GM19240 (cell line): ENCODE data around the gene OBSCN.

Experiments used
- DNase-seq: peaks from one replicate; pipeline ENCODE4 v3.0.0; 2011; ENCODE audit warnings: low spot score; ENCODE audit not compliant: insufficient read length

Gene OBSCN

DNA sequence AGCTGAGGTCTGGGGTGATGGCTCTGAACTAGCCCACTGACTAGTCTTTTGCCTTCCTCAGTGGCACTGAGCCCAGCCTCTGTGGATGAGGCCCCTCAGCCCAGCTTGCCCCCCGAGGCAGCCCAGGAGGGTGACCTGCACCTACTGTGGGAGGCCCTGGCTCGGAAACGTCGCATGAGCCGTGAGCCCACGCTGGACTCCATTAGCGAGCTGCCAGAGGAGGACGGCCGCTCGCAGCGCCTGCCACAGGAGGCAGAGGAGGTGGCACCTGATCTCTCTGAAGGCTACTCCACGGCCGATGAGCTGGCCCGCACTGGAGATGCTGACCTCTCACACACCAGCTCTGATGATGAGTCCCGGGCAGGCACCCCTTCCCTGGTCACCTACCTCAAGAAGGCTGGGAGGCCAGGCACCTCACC, 111.0 kb downstream of the OBSCN start:
- no peak for DNase-seq

DNA sequence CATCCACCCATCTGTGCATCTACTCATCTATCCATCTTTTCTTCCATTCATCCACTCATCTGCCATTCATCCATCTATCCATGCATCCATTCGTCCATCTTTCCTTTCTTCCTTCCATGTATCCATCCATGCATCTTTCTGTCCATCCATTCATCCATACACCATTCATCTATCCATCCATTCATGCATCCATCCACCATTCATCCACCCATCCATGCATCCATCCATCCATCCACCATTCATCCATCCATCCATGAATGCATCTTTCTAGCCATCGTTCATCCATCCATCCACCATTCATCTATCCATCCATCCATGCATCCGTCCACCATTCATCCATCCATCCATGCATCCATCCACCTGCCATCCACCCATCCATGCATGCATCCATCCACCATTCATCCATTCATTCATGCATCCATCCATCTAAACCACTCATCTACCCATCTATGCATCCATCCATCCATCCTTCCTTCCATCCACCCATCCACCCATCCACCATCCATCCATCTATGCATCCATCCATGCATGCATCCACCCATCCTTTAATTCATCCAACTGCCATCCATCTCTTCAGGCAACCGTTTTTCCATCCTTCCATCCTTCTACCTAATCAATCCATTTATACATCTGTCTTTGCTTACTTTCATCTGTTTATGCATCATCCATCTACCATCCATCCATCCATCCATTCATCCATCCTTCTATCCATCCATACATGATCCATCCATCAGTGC, 111.7 kb downstream of the OBSCN start:
- no peak for DNase-seq

DNA sequence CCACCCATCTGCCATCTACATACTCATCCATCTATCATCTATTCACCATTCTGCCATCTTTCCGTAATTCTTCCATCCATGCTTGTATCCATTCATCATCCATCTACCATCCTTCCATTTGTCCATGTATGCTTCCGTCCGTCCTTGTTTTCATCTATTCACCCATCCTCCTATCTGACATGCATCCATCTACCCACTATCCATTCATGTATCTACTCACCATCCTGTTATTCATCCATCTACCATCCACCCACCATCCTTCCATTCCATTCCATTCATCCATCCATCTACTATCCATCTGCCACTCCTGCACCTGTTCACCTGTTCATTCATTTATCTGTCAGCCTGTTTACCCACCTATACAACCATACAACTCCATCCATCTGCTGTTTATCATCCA, 112.5 kb downstream of the OBSCN start:
- DNase-seq: no peak

DNA sequence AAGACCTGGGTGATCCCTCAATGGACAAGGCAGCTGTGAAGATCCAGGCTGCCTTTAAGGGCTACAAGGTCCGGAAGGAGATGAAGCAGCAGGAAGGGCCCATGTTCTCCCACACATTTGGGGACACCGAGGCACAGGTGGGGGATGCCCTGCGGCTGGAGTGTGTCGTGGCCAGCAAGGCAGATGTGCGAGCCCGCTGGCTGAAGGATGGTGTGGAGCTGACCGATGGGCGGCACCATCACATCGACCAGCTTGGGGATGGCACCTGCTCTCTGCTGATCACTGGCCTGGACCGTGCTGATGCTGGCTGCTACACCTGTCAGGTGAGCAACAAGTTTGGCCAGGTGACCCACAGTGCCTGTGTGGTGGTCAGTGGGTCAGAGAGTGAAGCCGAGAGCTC, 113.6 kb downstream of the OBSCN start:
- no peak for DNase-seq

DNA sequence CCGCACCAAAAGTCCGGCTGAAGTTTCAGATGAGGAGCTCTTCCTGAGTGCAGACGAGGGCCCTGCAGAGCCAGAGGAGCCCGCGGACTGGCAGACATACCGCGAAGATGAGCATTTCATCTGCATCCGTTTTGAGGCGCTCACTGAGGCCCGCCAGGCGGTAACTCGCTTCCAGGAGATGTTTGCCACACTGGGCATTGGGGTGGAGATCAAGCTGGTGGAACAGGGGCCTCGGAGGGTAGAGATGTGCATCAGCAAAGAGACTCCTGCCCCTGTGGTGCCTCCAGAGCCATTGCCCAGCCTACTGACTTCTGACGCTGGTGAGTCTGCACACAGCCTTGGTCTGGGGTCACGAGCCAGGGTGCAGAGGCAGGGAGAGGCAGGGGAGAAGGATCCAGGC, 114.1 kb downstream of the OBSCN start:
- DNase-seq: no peak

DNA sequence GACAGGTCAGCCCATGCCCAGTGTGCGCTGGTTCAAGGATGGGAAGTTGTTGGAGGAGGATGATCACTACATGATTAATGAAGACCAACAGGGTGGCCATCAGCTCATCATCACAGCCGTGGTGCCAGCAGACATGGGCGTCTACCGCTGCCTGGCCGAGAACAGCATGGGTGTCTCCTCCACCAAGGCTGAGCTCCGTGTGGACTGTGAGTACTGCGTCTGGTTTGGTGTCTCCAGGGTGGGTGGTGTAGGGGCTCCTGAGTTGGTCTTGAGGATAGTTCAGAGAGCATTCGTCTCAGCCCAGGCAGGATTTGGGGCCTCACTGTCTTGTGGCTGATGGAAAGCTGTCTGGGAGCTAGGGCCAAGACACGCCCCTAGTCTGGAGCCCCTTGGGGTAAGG, 115.6 kb downstream of the OBSCN start:
- no peak for DNase-seq

DNA sequence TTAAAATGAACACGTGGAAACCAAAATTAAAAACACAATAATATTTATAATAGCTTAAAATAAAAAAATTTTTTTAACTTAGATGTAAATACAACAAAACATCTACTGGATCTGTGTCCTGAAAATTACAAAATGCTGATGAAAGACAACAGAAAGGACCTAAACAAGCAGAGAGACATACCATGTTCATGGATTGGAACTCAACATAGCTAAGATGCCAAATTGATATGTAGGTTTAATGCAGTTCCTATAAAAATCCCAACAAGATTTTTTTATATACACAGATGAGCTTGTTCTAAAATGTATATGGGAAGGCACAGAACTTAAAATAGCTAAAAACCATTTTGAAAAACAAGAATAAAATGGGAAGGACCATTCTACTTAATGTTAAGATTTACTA, 117.4 kb downstream of the OBSCN start:
- no peak for DNase-seq

DNA sequence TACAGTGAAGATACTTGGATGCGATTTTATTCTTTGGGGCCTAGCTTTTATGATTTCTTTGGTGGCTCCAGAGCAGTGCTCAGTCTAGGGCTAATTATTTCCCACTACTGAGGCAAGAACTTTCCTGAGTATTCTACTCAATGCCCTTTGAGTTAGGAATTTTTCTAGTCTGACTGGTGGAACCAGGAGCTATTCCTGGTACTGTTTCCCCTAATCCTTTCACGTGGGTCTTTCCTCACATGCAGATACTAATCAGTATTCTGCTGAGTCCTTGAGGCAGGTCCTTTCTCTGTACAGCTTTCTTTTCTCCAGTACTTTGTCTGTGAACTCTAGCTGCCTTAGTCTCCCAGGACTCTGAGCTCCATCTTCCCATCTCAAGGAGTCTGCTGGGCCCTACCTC, 122.0 kb downstream of the OBSCN start:
- no peak for DNase-seq

DNA sequence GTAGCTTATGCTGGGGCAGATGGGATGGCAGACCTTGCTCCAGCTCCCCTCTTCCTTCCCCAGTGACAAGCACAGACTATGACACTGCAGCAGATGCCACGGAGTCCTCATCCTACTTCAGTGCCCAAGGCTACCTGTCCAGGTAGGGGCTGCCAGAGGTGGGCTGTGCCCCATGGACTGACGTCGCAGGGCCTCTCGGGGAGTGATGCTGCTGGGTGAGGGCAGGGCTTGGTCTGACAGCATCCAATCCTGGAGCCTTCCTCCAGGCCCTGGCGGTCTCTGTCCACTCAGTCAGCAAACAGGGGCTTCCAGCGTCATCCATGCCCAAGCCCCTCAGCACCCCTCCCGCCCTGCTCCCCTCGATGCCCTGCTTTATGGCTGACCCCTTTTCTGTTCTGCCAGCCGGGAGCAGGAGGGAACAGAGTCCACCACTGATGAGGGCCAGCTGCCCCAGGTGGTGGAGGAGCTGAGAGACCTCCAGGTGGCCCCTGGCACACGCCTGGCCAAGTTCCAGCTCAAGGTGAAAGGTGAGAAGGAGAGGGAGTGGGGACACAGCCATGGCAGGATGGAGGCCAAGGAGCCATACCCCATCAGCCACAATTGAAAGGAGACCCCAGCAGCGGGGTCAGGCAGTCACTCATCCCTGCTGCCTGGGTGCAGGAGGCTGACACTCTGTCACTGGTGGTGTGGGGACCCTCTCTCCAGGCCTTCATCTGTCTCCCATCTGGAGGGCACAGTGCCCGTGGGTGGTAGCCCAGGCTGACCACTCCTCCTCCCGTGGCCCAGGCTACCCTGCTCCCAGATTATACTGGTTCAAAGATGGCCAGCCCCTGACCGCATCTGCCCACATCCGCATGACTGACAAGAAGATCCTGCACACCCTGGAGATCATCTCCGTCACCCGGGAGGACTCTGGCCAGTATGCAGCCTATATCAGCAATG, 125.2 kb downstream of the OBSCN start:
- no peak for DNase-seq

DNA sequence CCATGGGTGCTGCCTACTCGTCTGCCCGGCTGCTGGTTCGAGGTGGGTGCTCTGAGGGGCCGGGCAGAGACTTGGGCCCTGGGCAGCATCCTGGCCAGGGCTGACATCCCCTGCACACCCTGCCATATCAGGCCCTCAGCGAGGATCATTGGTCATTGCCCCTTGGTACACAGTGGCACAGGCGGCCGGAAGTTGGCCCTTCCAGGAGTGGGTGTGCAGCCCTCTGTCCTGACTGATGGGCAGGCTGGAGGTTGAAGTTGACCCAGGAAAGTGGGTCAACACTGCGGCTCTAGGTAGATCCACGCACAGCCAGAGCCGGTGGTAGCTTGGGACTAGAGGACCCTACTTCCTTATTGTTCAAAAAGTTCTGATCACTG, 125.9 kb downstream of the OBSCN start:
- DNase-seq: no peak

DNA sequence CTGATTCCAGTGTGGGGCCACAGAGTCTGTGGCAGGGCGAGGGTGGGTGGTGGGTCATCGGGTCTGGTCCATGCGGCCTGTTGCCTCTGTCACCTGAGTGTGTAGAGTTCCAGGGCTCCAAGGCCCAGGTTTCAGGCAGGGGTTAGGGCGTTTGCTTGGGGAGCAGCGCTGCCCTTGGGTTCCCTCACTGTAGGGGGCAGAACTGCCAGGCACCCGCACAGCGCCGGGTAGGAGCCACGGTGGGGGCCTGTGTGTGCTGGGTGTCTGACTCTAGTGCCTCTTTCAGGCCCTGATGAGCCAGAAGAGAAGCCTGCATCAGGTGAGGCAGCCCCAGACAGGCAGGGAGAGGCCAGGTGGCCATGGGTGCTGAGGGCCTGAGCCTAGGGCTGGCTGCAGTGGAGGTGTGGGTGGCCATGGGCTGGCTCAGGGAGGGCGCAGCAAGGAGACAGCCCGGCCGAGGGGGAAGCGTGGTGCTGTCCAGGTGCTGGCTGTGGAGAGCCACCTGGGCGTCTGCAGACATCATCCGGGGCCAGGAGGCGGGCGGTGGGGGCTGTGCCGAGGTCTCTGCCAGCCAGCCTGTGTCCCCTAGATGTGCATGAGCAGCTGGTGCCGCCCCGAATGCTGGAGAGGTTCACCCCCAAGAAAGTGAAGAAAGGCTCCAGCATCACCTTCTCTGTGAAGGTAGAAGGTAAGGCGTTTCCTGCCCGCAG, 126.5 kb downstream of the OBSCN start:
- DNase-seq: no peak

DNA sequence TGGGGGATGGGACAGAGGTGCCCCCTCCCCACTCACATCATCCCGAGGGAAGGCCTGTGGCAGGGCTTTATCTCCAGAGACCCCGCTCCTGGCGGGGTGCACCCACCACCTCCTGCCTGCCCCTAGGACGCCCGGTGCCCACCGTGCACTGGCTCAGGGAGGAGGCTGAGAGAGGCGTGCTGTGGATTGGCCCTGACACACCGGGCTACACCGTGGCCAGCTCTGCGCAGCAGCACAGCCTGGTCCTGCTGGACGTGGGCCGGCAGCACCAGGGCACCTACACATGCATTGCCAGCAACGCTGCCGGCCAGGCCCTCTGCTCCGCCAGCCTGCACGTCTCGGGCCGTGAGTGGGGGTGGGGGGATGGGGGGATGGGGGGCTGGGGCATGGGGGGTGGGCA, 127.1 kb downstream of the OBSCN start:
- DNase-seq: no peak

DNA sequence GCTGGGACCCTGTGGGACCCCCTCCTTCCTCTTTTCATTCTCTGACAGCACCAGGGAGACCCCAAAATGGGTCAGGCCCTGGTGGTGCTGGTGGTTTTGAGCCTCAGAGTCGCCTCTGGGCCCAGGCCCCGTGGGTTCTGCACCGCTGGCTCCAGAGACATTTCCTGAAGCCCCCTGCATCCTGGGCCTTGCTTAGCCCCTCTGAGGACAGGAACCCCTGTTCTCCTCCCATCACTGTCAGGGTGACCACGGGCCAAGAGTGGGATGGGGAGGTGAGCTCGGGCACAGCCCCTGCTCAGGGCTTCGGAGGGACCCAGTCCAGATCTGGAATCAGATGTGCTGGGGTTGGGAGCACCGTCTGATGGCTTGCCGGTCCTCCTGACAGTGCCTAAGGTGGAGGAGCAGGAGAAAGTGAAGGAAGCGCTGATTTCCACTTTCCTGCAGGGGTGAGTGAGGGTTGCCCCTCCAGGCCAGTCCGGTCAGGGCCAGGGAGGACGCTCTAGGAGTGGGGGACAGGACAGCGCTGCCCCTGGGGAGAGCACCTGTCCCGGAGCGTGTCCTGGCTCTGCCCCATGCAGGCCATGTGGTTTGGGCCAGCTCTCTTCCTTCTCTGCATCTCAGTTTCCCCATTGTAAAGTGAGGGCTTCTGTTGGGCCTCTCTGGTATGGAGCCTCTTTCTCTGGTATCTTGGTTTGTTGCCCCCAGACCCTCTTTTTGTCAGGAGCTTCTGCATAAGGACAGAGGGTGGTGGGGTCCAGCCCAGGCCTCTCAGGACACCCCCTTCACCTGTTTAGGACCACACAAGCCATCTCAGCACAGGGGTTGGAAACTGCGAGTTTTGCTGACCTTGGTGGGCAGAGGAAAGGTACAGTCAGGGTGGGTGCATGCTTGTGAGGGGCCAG, 127.8 kb downstream of the OBSCN start:
- DNase-seq: no peak

DNA sequence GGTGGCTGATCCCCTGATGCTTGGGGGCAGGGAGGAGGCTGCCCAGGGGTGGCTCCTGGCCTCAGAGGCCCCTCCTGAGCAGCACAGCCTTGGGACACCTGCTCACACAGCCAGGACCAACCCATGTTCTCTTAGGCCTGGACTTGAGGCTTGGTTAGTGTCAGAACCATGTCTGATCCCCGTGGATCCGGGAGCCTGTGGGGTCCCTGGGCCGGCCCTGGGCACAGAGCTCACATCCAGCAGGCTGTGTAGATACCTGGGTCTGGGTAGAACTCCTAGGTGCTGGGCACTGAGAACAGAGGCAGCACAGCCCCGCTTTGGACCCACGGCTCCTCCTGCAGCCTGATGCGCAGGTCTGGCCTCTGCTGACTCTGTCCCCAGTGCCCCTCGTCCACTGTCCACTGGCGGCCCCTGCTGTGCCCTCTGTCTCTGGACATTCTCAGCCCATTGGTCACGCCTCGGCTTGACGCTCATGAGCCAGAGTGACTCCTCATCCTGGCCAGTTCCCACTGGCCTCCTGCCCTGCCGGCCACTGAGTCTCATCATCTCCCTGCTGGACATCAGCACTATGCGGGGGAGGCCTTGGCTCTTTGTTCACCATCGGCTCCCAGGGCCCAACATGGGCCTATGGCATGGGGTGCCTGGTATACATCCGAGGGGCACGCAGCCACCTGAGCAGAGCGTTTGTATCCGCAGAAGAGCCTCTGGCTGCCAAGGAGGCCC, 128.6 kb downstream of the OBSCN start:
- DNase-seq: no peak

DNA sequence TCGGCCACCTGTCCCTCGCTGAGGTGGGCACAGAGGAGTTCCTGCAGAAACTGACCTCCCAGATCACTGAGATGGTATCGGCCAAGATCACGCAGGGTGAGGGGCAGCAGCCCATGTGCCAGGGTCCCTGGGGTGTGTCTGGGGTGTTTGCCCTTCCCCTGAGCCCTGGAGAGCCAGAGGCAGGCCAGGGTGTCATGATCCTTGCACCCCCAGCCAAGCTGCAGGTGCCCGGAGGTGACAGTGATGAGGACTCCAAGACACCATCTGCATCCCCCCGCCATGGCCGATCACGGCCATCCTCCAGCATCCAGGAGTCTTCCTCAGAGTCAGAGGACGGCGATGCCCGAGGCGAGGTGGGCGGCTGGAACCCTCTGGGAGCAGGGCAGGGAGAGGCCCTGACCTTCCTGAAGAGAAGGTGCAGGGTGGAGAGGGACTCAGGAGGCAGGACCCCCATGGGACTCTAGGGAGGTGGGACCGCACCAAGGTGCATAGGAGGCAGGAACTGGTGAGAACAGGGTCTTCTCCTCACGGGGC, 129.3 kb downstream of the OBSCN start:
- no peak for DNase-seq

DNA sequence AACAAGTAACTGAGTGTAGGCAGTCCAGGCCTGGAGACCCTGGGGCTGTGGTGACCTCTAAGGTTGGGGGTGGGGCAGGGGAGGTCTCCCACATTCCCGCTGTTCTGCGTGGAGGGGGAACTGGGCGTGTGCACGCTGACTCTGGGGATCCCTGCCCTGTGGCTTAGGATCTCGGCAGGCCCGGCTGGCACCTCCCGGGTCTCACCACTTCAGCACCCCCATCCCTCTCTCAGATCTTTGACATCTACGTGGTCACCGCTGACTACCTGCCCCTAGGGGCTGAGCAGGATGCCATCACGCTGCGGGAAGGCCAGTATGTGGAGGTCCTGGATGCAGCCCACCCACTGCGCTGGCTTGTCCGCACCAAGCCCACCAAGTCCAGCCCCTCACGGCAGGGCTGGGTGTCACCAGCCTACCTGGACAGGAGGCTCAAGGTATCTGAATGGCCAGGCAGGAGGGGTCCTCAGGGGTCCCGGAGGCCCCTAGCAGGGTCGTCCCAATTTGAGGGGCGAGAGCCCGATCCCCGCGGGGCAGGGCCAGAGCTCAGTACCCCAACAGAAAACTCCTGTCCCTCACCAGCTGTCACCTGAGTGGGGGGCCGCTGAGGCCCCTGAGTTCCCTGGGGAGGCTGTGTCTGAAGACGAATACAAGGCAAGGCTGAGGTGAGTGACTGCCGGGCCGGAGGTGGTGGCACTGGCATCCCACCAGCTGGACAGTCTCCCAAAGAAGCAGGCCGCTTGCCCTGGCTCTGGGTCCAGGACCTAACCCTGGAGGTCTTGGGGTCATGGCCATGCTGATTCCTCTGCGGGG, 130.1 kb downstream of the OBSCN start:
- no peak for DNase-seq

DNA sequence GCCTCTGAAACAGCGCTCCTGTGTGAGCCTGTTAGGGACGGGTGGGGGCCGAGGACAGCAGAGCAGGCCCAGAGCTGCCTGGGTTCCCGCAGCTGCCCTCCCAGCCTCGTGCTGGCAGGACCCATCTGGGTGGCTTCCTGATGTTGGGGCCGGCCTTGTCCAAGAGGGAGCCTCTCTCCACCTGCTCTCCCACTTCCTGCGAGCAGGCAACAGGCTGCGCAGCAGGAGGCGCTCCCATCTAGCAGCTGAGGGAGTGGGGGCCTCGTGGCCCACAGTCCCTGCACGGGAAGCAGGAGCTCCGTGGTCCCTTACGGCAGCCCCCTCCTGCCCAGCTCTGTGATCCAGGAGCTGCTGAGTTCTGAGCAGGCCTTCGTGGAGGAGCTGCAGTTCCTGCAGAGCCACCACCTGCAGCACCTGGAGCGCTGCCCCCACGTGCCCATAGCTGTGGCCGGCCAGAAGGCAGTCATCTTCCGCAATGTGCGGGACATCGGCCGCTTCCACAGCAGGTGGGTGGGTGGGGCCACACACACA, 130.7 kb downstream of the OBSCN start:
- no peak for DNase-seq

DNA sequence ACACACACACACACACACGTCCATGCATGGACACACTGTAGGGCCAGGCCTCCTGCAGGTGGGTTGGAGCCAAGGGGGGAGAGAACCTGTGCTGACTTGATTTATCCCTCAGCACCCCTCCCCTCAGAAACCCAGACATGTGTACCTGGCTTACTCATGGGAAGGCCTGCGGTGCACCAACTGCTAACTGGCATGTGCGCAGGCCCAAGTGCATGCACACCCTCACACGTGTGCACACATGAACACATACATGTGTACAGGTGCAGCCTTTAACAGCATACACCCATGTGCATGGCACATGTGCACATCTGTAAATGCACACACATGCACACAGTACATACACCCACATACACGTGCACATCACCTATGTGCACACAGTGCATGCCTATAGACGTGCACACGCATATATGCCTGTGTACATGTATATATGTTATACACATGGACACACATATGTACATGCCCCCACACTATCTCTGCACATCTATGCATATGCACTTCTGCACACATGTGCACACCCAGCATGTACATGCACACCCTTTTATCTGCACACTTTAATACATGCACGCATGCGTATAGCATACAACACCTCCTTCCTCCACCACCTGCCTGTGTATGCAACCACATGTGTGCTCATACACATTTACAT, 131.3 kb downstream of the OBSCN start:
- no peak for DNase-seq
